ENCODE results near the gene RNLS. TPM values are rescaled to one million over a fixed set of nuclear protein-coding genes. Genes with fewer than 3 reads are reported as not detected.
A peak's percentile ranks its signal among the peaks of the same experiment; 100 is the strongest.

The RNLS gene
- total RNA-seq, 1 donor from 2014 or later, result 13.3 TPM

GRCh38 chr10:88565072-88565471 is 18.0 kb downstream of the RNLS start:
- Histone ChIP-seq H3K27me3 (no peaks in the 10 kb centered on the region), H3K36me3 (no peaks in the 10 kb centered on the region), H3K4me3 (no peak overlapping the region), H3K27ac (no peak overlapping the region), H3K9me3 (no peaks in the 10 kb centered on the region), H3K4me1 (no peaks in the 10 kb centered on the region)
- no peak for DNase-seq (ENCODE audit: extremely low spot score in 2 of 2)
- intact Hi-C loops (cut with DNase I), result no loop called here
- no peak for TF ChIP-seq POLR2AphosphoS5 (IDR thresholded peaks at IDR 0.05; ENCODE audit: insufficient read depth in 1 of 2, low read depth in 1 of 2)
- TF ChIP-seq, protein P1, sequence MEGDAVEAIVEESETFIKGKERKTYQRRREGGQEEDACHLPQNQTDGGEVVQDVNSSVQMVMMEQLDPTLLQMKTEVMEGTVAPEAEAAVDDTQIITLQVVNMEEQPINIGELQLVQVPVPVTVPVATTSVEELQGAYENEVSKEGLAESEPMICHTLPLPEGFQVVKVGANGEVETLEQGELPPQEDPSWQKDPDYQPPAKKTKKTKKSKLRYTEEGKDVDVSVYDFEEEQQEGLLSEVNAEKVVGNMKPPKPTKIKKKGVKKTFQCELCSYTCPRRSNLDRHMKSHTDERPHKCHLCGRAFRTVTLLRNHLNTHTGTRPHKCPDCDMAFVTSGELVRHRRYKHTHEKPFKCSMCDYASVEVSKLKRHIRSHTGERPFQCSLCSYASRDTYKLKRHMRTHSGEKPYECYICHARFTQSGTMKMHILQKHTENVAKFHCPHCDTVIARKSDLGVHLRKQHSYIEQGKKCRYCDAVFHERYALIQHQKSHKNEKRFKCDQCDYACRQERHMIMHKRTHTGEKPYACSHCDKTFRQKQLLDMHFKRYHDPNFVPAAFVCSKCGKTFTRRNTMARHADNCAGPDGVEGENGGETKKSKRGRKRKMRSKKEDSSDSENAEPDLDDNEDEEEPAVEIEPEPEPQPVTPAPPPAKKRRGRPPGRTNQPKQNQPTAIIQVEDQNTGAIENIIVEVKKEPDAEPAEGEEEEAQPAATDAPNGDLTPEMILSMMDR (IDR thresholded peaks at IDR 0.05), result peak in 2 of 3 experiments; percentile 16 to 24

DNA sequence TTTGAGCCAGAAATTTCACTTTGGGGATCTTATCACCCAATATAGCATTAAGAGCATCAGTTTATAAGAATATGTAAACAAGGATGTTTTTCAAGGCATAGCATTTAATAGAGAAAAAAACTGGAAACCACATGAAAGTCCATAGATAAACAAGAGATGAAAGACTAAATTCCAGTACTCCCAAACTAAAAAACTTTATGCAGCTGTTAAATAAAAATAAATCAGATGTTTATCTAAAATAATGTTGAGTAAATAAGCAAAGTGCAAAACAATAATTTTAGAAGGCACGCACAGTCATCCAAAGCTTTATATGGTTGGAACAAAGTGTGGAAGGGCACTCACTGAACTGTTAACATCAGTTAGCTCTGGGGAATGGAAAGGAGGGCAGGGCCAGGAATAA is 21.0 kb downstream of the RNLS start:
- intact Hi-C loops (cut with DNase I), result no loop called here
- H3K27me3 ChIP-seq, result no peaks in the 10 kb centered on the region
- H3K27ac ChIP-seq, result no peak overlapping the region
- H3K36me3 ChIP-seq, result no peaks in the 10 kb centered on the region
- H3K9me3 ChIP-seq, result no peaks in the 10 kb centered on the region
- H3K4me3 ChIP-seq, result no peak overlapping the region
- no peak for TF ChIP-seq POLR2AphosphoS5 (IDR thresholded peaks at IDR 0.05; ENCODE audit: insufficient read depth in 1 of 2, low read depth in 1 of 2)
- TF ChIP-seq, protein P1 (IDR thresholded peaks at IDR 0.05), result no peak
- no peak for DNase-seq (ENCODE audit: extremely low spot score in 2 of 2)
- H3K4me1 ChIP-seq, result no peaks in the 10 kb centered on the region

- Histone ChIP-seq H3K27me3 (no peaks in the 10 kb centered on the region), H3K36me3 (no peaks in the 10 kb centered on the region), H3K4me3 (no peak overlapping the region), H3K27ac (peak overlapping the region; percentile 44), H3K9me3 (no peaks in the 10 kb centered on the region), H3K4me1 (no peaks in the 10 kb centered on the region)
- TF ChIP-seq, protein P1 (IDR thresholded peaks at IDR 0.05), result no peak
- TF ChIP-seq POLR2AphosphoS5 (IDR thresholded peaks at IDR 0.05; ENCODE audit: insufficient read depth in 1 of 2, low read depth in 1 of 2), result no peak
- TF ChIP-seq POLR2A (IDR thresholded peaks at IDR 0.05), result no peak
- no peak for DNase-seq (ENCODE audit: extremely low spot score in 2 of 2)
- intact Hi-C loops (cut with DNase I), result loop anchor here (10.0 kb wide), 2 partner anchors 153 to 693 kb away; partner anchors contain the start of genes KLLN and PTEN
Measured at GRCh38 chr10:88557658-88558057, 25.5 kb downstream of the RNLS start.

- TF ChIP-seq, protein P1 (IDR thresholded peaks at IDR 0.05), result no peak
- no peak for TF ChIP-seq POLR2A (IDR thresholded peaks at IDR 0.05)
- TF ChIP-seq POLR2AphosphoS5 (IDR thresholded peaks at IDR 0.05; ENCODE audit: insufficient read depth in 1 of 2, low read depth in 1 of 2), result no peak
- no peaks in the 10 kb centered on the region for H3K36me3 ChIP-seq
- intact Hi-C loops (cut with DNase I), result loop anchor here (10.0 kb wide), 2 partner anchors 152 to 692 kb away; partner anchors contain the start of genes KLLN and PTEN
Measured at GRCh38 chr10:88557256-88557655, 25.9 kb downstream of the RNLS start.

GRCh38 chr10:88555190-88555908 is 27.8 kb downstream of the RNLS start:
- Histone ChIP-seq H3K36me3 (no peaks in the 10 kb centered on the region), H3K4me1 (no peaks in the 10 kb centered on the region), H3K4me3 (no peak overlapping the region), H3K9me3 (no peaks in the 10 kb centered on the region), H3K27ac (no peak overlapping the region), H3K27me3 (no peaks in the 10 kb centered on the region)
- intact Hi-C loops (cut with DNase I), result loop anchor here (10.0 kb wide), 2 partner anchors 151 to 691 kb away; partner anchors contain the start of genes KLLN and PTEN
- TF ChIP-seq POLR2AphosphoS5 (IDR thresholded peaks at IDR 0.05; ENCODE audit: insufficient read depth in 1 of 2, low read depth in 1 of 2), result no peak
- TF ChIP-seq, protein P1 (IDR thresholded peaks at IDR 0.05), result no peak
- TF ChIP-seq POLR2A (IDR thresholded peaks at IDR 0.05), result no peak
- DNase-seq (ENCODE audit: extremely low spot score in 2 of 2), result no peak

More at GRCh38 chr10:88557256-88557655, 25.9 kb downstream of the RNLS start:
- Histone ChIP-seq H3K4me3 (no peak overlapping the region), H3K27me3 (no peaks in the 10 kb centered on the region), H3K4me1 (no peaks in the 10 kb centered on the region), H3K9me3 (no peaks in the 10 kb centered on the region), H3K27ac (peak overlapping the region; percentile 44)
- no peak for DNase-seq (ENCODE audit: extremely low spot score in 2 of 2)

All from vagina (tissue), 2 donors.